Measurements from ENCODE around the gene TGFA. TPM values are rescaled to one million over a fixed set of nuclear protein-coding genes. Genes with fewer than 3 reads are reported as not detected.

TGFA gene
- total and polyA plus RNA-seq, 2 experiments from 2014 or later = 1.4 to 6.5 TPM

DNA sequence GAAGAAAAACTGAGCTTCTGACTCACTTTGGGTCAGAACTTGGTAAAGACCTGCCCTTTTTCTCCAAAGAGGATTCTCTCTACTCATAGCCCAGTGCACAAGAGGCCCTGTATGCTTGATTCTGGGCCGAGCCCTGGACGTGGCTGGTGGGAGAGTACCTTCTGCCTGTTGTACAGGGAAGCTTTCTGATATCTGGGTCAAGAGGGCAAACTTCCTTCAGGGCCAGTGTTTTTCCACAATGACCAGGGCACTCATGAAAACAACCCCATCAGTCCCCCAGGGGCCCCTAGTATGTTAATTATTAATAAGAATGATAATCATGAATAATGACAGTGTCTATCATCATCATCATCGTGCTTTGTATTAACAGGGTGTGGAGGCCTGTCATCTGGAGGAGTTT, 90.0 kb downstream of the TGFA start (continued):
- no peak for TF ChIP-seq ZNF114 (CRISPR knock-in tag; IDR thresholded peaks at IDR 0.05)
- TF ChIP-seq POLR2AphosphoS5 (IDR thresholded peaks at IDR 0.05; ENCODE audit: low read depth) = no peak
- no peak for TF ChIP-seq EZH2 (IDR thresholded peaks at IDR 0.05; ENCODE audit: low read depth, unreplicated experiment)
- TF ChIP-seq, protein P1, sequence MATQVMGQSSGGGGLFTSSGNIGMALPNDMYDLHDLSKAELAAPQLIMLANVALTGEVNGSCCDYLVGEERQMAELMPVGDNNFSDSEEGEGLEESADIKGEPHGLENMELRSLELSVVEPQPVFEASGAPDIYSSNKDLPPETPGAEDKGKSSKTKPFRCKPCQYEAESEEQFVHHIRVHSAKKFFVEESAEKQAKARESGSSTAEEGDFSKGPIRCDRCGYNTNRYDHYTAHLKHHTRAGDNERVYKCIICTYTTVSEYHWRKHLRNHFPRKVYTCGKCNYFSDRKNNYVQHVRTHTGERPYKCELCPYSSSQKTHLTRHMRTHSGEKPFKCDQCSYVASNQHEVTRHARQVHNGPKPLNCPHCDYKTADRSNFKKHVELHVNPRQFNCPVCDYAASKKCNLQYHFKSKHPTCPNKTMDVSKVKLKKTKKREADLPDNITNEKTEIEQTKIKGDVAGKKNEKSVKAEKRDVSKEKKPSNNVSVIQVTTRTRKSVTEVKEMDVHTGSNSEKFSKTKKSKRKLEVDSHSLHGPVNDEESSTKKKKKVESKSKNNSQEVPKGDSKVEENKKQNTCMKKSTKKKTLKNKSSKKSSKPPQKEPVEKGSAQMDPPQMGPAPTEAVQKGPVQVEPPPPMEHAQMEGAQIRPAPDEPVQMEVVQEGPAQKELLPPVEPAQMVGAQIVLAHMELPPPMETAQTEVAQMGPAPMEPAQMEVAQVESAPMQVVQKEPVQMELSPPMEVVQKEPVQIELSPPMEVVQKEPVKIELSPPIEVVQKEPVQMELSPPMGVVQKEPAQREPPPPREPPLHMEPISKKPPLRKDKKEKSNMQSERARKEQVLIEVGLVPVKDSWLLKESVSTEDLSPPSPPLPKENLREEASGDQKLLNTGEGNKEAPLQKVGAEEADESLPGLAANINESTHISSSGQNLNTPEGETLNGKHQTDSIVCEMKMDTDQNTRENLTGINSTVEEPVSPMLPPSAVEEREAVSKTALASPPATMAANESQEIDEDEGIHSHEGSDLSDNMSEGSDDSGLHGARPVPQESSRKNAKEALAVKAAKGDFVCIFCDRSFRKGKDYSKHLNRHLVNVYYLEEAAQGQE (IDR thresholded peaks at IDR 0.05; ENCODE audit: unreplicated experiment) = no peak
- TF ChIP-seq CREB1 (CRISPR knock-in tag; IDR thresholded peaks at IDR 0.05; ENCODE audit: low read depth) = no peak
- TF ChIP-seq ZNF331 (CRISPR knock-in tag; IDR thresholded peaks at IDR 0.05; ENCODE audit: low read depth) = no peak

DNA sequence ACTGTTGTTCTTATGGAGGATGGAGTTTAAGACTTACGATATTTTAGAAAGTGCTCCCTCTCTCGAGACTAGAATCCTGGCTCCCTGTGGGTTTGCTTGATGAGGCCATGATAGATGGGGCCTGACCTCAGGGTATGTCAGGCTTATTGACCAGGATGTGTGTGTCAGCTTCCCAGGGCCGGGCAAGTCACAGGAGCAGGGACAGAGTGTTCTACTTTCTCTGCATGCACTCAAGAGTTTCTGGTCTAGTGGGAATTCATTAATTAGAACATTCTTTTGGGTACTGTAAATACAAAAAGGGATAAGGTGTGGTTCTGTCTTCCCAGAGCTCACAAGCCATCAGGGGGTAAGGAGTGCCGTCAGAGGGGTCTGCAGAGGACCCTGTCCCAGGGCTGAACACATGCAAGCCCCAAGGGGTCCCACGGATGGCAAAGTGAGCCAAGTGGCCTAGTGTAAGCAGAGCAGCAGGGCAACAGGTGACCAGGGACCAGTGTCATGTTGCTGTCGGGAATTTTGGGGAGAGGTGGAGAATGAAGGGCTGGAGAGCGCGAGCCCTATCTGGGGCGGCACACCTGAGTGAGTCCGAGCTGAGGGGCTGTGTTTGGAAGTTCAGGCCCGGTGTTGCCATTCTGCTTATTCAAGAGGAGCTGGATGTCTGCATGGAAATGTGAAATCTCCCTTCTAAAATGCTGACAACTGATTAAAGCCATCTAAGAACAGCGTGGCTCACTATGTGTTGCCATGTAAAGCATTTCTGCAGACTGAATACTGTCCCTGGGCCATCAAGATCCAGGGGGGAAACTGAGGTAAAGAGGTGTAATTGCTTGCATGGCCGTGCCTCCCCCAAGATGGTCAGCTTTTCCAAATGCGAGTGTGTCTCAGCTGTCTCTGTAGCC, 91.4 kb downstream of the TGFA start:
- H3K4me1 Mint-ChIP-seq = peaks cover 25% of the 10 kb centered on the region; the same call in 2 of the 3 replicates
- H3K4me3 Mint-ChIP-seq = no peak overlapping the region
- Histone ChIP-seq H3K9me2 (ENCODE audit: insufficient read depth) (no peaks in the 10 kb centered on the region), H3K79me2 (replicated peaks; ENCODE audit: insufficient read depth) (no peaks in the 10 kb centered on the region), H3K4me1 (ENCODE audit: insufficient read depth) (no peaks in the 10 kb centered on the region), H3K4me2 (no peak overlapping the region), H2AFZ (no peak overlapping the region), H4K20me1 (replicated peaks; ENCODE audit: insufficient read depth) (no peaks in the 10 kb centered on the region), H3F3A (replicated peaks; ENCODE audit: low read depth) (no peaks in the 10 kb centered on the region), H3K27me3 (ENCODE audit: insufficient read depth) (no peaks in the 10 kb centered on the region), H3K4me3 (no peak overlapping the region), H3K36me3 (ENCODE audit: insufficient read depth) (no peaks in the 10 kb centered on the region), H3K27ac (ENCODE audit: low read depth) (no peak overlapping the region)
- DNase-seq (ENCODE audit: low spot score) = no peak
- no peaks in the 10 kb centered on the region for H3K36me3 Mint-ChIP-seq (ENCODE audit: low read depth)
- no peak overlapping the region for H3K27ac Mint-ChIP-seq
- ATAC-seq = no peak
- no peaks in the 10 kb centered on the region for H3K9me3 Mint-ChIP-seq
- TF ChIP-seq NANOG (IDR thresholded peaks at IDR 0.05; ENCODE audit: borderline replicate concordance) (no peak), CREB1 (CRISPR knock-in tag; IDR thresholded peaks at IDR 0.05; ENCODE audit: low read depth) (no peak), ZNF331 (CRISPR knock-in tag; IDR thresholded peaks at IDR 0.05; ENCODE audit: low read depth) (no peak), EZH2phosphoT487 (IDR thresholded peaks at IDR 0.05; ENCODE audit: unreplicated experiment) (no peak), STAT1 (IDR thresholded peaks at IDR 0.05; ENCODE audit: unreplicated experiment) (no peak)
- TF ChIP-seq, protein P2, sequence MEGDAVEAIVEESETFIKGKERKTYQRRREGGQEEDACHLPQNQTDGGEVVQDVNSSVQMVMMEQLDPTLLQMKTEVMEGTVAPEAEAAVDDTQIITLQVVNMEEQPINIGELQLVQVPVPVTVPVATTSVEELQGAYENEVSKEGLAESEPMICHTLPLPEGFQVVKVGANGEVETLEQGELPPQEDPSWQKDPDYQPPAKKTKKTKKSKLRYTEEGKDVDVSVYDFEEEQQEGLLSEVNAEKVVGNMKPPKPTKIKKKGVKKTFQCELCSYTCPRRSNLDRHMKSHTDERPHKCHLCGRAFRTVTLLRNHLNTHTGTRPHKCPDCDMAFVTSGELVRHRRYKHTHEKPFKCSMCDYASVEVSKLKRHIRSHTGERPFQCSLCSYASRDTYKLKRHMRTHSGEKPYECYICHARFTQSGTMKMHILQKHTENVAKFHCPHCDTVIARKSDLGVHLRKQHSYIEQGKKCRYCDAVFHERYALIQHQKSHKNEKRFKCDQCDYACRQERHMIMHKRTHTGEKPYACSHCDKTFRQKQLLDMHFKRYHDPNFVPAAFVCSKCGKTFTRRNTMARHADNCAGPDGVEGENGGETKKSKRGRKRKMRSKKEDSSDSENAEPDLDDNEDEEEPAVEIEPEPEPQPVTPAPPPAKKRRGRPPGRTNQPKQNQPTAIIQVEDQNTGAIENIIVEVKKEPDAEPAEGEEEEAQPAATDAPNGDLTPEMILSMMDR (conservative IDR thresholded peaks at IDR 0.05; ENCODE audit: low read depth in 2 of 2) = no peak
- TF ChIP-seq, protein P1 (IDR thresholded peaks at IDR 0.05; ENCODE audit: unreplicated experiment) = no peak
- TF ChIP-seq, protein P3, sequence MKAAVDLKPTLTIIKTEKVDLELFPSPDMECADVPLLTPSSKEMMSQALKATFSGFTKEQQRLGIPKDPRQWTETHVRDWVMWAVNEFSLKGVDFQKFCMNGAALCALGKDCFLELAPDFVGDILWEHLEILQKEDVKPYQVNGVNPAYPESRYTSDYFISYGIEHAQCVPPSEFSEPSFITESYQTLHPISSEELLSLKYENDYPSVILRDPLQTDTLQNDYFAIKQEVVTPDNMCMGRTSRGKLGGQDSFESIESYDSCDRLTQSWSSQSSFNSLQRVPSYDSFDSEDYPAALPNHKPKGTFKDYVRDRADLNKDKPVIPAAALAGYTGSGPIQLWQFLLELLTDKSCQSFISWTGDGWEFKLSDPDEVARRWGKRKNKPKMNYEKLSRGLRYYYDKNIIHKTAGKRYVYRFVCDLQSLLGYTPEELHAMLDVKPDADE (IDR thresholded peaks at IDR 0.05) = no peak
- H3K27me3 Mint-ChIP-seq (ENCODE audit: insufficient read depth, low read depth, poor library complexity) = peaks cover 6% of the 10 kb centered on the region
